ENCODE data around the gene SLC35D2. TPM values are rescaled to one million over a fixed set of nuclear protein-coding genes. Genes with fewer than 3 reads are reported as not detected.

Gene SLC35D2
- total RNA-seq, 1 experiment from 2014 or later: 32.5 TPM

GRCh38 chr9:96394832-96395496 is 11.5 kb upstream of the SLC35D2 start:
- BruUV-seq (replicated peaks): no TSS peak
- ChIA-PET POLR2A (interaction anchor here (0.6 kb wide), 1 partner anchor 13 kb away, joined by 3 read pairs; no protein-coding TSS in a partner anchor), CTCF (no interaction called here)

More at GRCh38 chr9:96394832-96395496, 11.5 kb upstream of the SLC35D2 start:
- H3K4me1 ChIP-seq (ENCODE audit: control insufficient read depth in 1 of 2, insufficient read depth in 2 of 2, low read length in 2 of 2): peaks cover 0 to 2% of the 10 kb centered on the region in 2 experiments; a peak in 1 of 4 replicates
- RAD21 ChIA-PET (ENCODE audit: low non-redundant PET in 1 of 2, low total read pairs in 2 of 2, uncharacterized antibody in 2 of 2, unreplicated experiment in 2 of 2): no interaction called here
- H3K9me2 ChIP-seq (ENCODE audit: insufficient read depth): no peaks in the 10 kb centered on the region
- H3K9me3 ChIP-seq (ENCODE audit: control insufficient read depth in 1 of 2, insufficient read depth in 1 of 2, low read depth in 1 of 2, low read length in 2 of 2): no peaks in the 10 kb centered on the region
- no peak overlapping the region for H3K4me3 ChIP-seq (replicated peaks in 1 of 2; ENCODE audit: low read depth in 1 of 2, low read length in 2 of 2)
- peaks cover 12 to 32% of the 10 kb centered on the region in 2 experiments; a peak in 3 of 4 replicates for H3K36me3 ChIP-seq (ENCODE audit: control insufficient read depth in 1 of 2, insufficient read depth in 2 of 2, low read length in 2 of 2)
- intact Hi-C loops (cut with micrococcal nuclease): no loop called here
- H3K27me3 ChIP-seq (ENCODE audit: insufficient read depth, low read length): no peaks in the 10 kb centered on the region
- no peak overlapping the region for H3K4me2 ChIP-seq (ENCODE audit: low read length)
- H3K9ac ChIP-seq (ENCODE audit: low read length): no peak overlapping the region
- H3K79me2 ChIP-seq (ENCODE audit: insufficient read depth, low read length): peaks cover 49% of the 10 kb centered on the region
- DNase-seq (ENCODE audit: low read depth, low spot score) (no peak), ATAC-seq (no peak)
- no peak for TF ChIP-seq ZFX (IDR thresholded peaks at IDR 0.05)
- no peak for TF ChIP-seq RAD21 (IDR thresholded peaks at IDR 0.05; ENCODE audit: low read depth)
- TF ChIP-seq, protein P1, sequence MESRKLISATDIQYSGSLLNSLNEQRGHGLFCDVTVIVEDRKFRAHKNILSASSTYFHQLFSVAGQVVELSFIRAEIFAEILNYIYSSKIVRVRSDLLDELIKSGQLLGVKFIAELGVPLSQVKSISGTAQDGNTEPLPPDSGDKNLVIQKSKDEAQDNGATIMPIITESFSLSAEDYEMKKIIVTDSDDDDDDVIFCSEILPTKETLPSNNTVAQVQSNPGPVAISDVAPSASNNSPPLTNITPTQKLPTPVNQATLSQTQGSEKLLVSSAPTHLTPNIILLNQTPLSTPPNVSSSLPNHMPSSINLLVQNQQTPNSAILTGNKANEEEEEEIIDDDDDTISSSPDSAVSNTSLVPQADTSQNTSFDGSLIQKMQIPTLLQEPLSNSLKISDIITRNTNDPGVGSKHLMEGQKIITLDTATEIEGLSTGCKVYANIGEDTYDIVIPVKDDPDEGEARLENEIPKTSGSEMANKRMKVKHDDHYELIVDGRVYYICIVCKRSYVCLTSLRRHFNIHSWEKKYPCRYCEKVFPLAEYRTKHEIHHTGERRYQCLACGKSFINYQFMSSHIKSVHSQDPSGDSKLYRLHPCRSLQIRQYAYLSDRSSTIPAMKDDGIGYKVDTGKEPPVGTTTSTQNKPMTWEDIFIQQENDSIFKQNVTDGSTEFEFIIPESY (IDR thresholded peaks at IDR 0.05; ENCODE audit: extremely low read depth, insufficient replicate concordance, low read length): no peak
- TF ChIP-seq, protein P2, sequence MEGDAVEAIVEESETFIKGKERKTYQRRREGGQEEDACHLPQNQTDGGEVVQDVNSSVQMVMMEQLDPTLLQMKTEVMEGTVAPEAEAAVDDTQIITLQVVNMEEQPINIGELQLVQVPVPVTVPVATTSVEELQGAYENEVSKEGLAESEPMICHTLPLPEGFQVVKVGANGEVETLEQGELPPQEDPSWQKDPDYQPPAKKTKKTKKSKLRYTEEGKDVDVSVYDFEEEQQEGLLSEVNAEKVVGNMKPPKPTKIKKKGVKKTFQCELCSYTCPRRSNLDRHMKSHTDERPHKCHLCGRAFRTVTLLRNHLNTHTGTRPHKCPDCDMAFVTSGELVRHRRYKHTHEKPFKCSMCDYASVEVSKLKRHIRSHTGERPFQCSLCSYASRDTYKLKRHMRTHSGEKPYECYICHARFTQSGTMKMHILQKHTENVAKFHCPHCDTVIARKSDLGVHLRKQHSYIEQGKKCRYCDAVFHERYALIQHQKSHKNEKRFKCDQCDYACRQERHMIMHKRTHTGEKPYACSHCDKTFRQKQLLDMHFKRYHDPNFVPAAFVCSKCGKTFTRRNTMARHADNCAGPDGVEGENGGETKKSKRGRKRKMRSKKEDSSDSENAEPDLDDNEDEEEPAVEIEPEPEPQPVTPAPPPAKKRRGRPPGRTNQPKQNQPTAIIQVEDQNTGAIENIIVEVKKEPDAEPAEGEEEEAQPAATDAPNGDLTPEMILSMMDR (IDR thresholded peaks at IDR 0.05 in 2 of 3, conservative IDR thresholded peaks at IDR 0.05 in 1 of 3; ENCODE audit: borderline replicate concordance in 1 of 3, insufficient read depth in 1 of 3, low read depth in 2 of 3, low read length in 2 of 3): no peak
- TF ChIP-seq TCF7L2 (IDR thresholded peaks at IDR 0.05; ENCODE audit: borderline replicate concordance, extremely low read depth, insufficient read depth, insufficient read length): no peak
- no peak overlapping the region for H3K27ac ChIP-seq (ENCODE audit: low read depth, low read length)
- no peak overlapping the region for H2AFZ ChIP-seq (ENCODE audit: low read depth, low read length, poor library complexity, severe bottlenecking)
- H4K20me1 ChIP-seq (ENCODE audit: insufficient read depth): no peaks in the 10 kb centered on the region
